PC-9 (cell line): ENCODE results near the gene PHF21A. TPM values are rescaled to one million over a fixed set of nuclear protein-coding genes. Genes with fewer than 3 reads are reported as not detected.

ENCODE experiments used
- BruUV-seq: library from RNA; stranded (reverse); fragments of 400-500 nt; replicated peaks from 2 replicates; lab custom pipeline; 2021; lab: Mats Ljungman, UMichigan
- CTCF ChIA-PET: fragments of 300-600 bp; sonication (Branson Sonifier 250); formaldehyde crosslinking; loops from one replicate; lab custom pipeline; 2022; ENCODE audit warnings: antibody characterized with exemption; lab: Charles Lee
- POLR2A ChIA-PET: fragments of 300-600 bp; sonication (Branson Sonifier 250); formaldehyde crosslinking; loops from one replicate; lab custom pipeline; 2022; ENCODE audit warnings: antibody characterized with exemption; ENCODE audit not compliant: unreplicated experiment; lab: Charles Lee
- DNase-seq, 2 experiments: peaks; one replicate each; pipeline versions ENCODE4 v3.0.0 to v3.0.0-alpha.2; 2015 to 2022; ENCODE audit warnings: mixed read lengths in 1 of 2
- H2AFZ ChIP-seq: fragments of 200-600 bp; sonication (generic); 2 replicates; pipeline ENCODE4 v1.8.1; 2017; ENCODE audit warnings: antibody characterized with exemption
- H3F3A ChIP-seq: fragments of 200-600 bp; sonication (generic); 2 replicates; pipeline ENCODE4 v1.8.1; 2017; ENCODE audit warnings: antibody characterized with exemption, mild to moderate bottlenecking, low read depth; ENCODE audit not compliant: insufficient read depth
- H3K27ac ChIP-seq: fragments of 200-600 bp; sonication (generic); 2 replicates; pipeline ENCODE4 v1.6.1; 2016; ENCODE audit warnings: mixed run types
- H3K27me3 ChIP-seq: fragments of 200-600 bp; sonication (generic); 2 replicates; pipeline ENCODE4 v1.6.1; 2016; ENCODE audit warnings: low read depth, mixed run types; ENCODE audit not compliant: insufficient read depth
- H3K36me3 ChIP-seq: fragments of 200-600 bp; sonication (generic); 2 replicates; pipeline ENCODE4 v1.6.1; 2016; ENCODE audit warnings: low read depth, mixed run types
- H3K4me1 ChIP-seq: fragments of 200-600 bp; sonication (generic); replicated peaks from 2 replicates; pipeline ENCODE4 v1.6.1; 2016; ENCODE audit warnings: mixed run types; ENCODE audit not compliant: insufficient read depth
- H3K4me2 ChIP-seq: fragments of 200-600 bp; sonication (generic); 2 replicates; pipeline ENCODE4 v1.6.1; 2017; ENCODE audit warnings: mixed run types
- H3K4me3 ChIP-seq: fragments of 200-600 bp; sonication (generic); 2 replicates; pipeline ENCODE4 v1.6.1; 2016; ENCODE audit warnings: mixed run types
- H3K79me2 ChIP-seq: fragments of 200-600 bp; sonication (generic); 2 replicates; pipeline ENCODE4 v1.6.1; 2017; ENCODE audit warnings: low read depth, mixed run types
- H3K9me2 ChIP-seq: fragments of 200-600 bp; sonication (generic); 2 replicates; pipeline ENCODE4 v1.8.1; 2017; ENCODE audit warnings: mild to moderate bottlenecking; ENCODE audit not compliant: insufficient read depth
- H3K9me3 ChIP-seq: fragments of 200-600 bp; sonication (generic); 2 replicates; pipeline ENCODE4 v1.8.1; 2016; ENCODE audit warnings: low read depth; ENCODE audit not compliant: insufficient read depth
- H4K20me1 ChIP-seq: fragments of 200-600 bp; sonication (generic); 2 replicates; pipeline ENCODE4 v1.8.1; 2017; ENCODE audit not compliant: insufficient read depth
- CTCF ChIP-seq: fragments of 200-600 bp; sonication (generic); conservative IDR thresholded peaks from 2 replicates; pipeline ENCODE4 v1.6.1; 2017; ENCODE audit warnings: mixed run types, antibody characterized with exemption, mild to moderate bottlenecking, moderate library complexity
- EZH2 ChIP-seq: fragments of 200-600 bp; sonication (generic); IDR thresholded peaks from 2 replicates; pipeline ENCODE4 v1.8.0; 2017; ENCODE audit warnings: antibody characterized with exemption, low read depth
- intact Hi-C: fragments of 100-400 bp; cut with micrococcal nuclease; formaldehyde crosslinking; loops from one replicate; pipeline ENCODE4 v1.10.0; 2022; ENCODE audit not compliant: unreplicated experiment
- total RNA-seq: library from RNA; stranded (reverse); gene quantifications from 2 replicates; pipeline ENCODE4 v1.2.3, GENCODE V29; 2021

Gene PHF21A
- total RNA-seq, 1 experiment from 2014 or later, result 54.3 TPM

- ChIA-PET CTCF (interaction anchor here (0.5 to 0.6 kb wide), 3 partner anchors 38 to 270 kb away, joined by 4 to 8 read pairs (median 5); partner anchors contain the start of gene CHRM4), POLR2A (interaction anchor here (0.6 kb wide), 1 partner anchor 46 kb away, joined by 3 read pairs; no protein-coding TSS in a partner anchor)
- Histone ChIP-seq H3K27ac (peak overlapping the region; percentile 24), H3K4me3 (peak overlapping the region; percentile 64), H2AFZ (peak overlapping the region; percentile 78), H3F3A (peaks cover 31% of the 10 kb centered on the region), H4K20me1 (0 out of 2 replicates have a peak, but pooled peaks cover 8% of the 10 kb centered on the region), H3K79me2 (peaks cover 32% of the 10 kb centered on the region), H3K4me1 (peaks cover 41% of the 10 kb centered on the region), H3K27me3 (no peaks in the 10 kb centered on the region), H3K36me3 (0 out of 2 replicates have a peak, but pooled peaks cover 3% of the 10 kb centered on the region), H3K4me2 (peak overlapping the region; percentile 75), H3K9me3 (no peaks in the 10 kb centered on the region), H3K9me2 (no peaks in the 10 kb centered on the region)
- intact Hi-C loops, result loop anchor here (1.0 to 10.0 kb wide), 5 partner anchors 115 to 595 kb away; partner anchors contain the start of genes DGKZ and F2
- no peak for TF ChIP-seq EZH2
- no peak for TF ChIP-seq CTCF
- TSS peak; percentile 48 for BruUV-seq
- peak; percentile 74 to 81 for DNase-seq
These were observed 647 bp upstream of the PHF21A start for GRCh38 chr11:46121724-46122477.

- Histone ChIP-seq H3K4me1 (peaks cover 38% of the 10 kb centered on the region), H3K9me3 (no peaks in the 10 kb centered on the region), H3K79me2 (peaks cover 45% of the 10 kb centered on the region), H3K9me2 (no peaks in the 10 kb centered on the region), H3F3A (peaks cover 25% of the 10 kb centered on the region), H3K4me3 (peak overlapping the region; percentile 74), H3K36me3 (0 out of 2 replicates have a peak, but pooled peaks cover 3% of the 10 kb centered on the region), H4K20me1 (0 out of 2 replicates have a peak, but pooled peaks cover 8% of the 10 kb centered on the region), H3K4me2 (peak overlapping the region; percentile 95), H3K27ac (peak overlapping the region; percentile 60), H3K27me3 (no peaks in the 10 kb centered on the region), H2AFZ (peak overlapping the region; percentile 80)
- POLR2A ChIA-PET, result interaction anchor here (0.6 to 0.7 kb wide), 5 partner anchors 8 to 488 kb away, joined by 3 to 10 read pairs (median 4); no protein-coding TSS in a partner anchor
- intact Hi-C loops, result loop anchor here (1.0 to 10.0 kb wide), 5 partner anchors 113 to 597 kb away; partner anchors contain the start of genes DGKZ and F2
- peak; percentile 62 to 72 for DNase-seq
- CTCF ChIA-PET, result interaction anchor here (0.7 to 0.9 kb wide), 3 partner anchors 30 to 123 kb away, joined by 3 to 20 read pairs (median 4); no protein-coding TSS in a partner anchor
- TF ChIP-seq CTCF, result no peak; the same call in 1 of the 2 replicates
- BruUV-seq, result no TSS peak
These were observed 631 bp downstream of the PHF21A start for GRCh38 chr11:46120346-46121300.
